Measurements from ENCODE around the gene HPCAL4.

The HPCAL4 gene

DNA sequence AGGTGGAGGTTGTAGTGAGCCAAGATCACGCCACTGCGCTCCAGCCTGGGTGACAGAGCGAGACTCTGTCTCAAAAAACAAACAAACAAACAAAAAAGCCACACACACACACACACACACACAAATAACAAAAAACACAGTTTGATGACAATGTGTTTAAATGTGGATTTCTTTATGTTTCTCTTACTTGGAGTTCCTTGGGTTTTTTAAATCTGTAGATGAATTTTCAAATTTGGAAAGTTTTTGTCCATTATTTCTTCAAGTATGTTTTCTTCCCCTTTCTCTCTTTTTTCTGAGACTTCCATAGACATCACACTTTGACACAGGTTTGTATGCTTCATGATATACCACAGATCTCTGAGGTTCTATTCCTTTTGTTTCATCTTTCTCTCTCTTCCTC, 35.4 kb upstream of the HPCAL4 start:
- WGBS (ENCODE audit: insufficient coverage, insufficient read length) = no CpG with 5 or more reads among the region's 3 CpGs
- no peak overlapping the region for H3K4me3 ChIP-seq (ENCODE audit: low read length)
- H3K36me3 ChIP-seq (ENCODE audit: control insufficient read depth, insufficient read depth, low read length) = no peaks in the 10 kb centered on the region
- no peaks in the 10 kb centered on the region for H3K9me3 ChIP-seq (ENCODE audit: control insufficient read depth, insufficient read depth, low read length)
- no peak for DNase-seq (ENCODE audit: low read depth, low spot score)
- no peak overlapping the region for H3K27ac ChIP-seq (ENCODE audit: low read length)
- peaks cover 15% of the 10 kb centered on the region for H3K27me3 ChIP-seq (ENCODE audit: control insufficient read depth, insufficient read depth, low read length)
- H3K4me1 ChIP-seq (ENCODE audit: control insufficient read depth, insufficient read depth, low read length) = no peaks in the 10 kb centered on the region

DNA sequence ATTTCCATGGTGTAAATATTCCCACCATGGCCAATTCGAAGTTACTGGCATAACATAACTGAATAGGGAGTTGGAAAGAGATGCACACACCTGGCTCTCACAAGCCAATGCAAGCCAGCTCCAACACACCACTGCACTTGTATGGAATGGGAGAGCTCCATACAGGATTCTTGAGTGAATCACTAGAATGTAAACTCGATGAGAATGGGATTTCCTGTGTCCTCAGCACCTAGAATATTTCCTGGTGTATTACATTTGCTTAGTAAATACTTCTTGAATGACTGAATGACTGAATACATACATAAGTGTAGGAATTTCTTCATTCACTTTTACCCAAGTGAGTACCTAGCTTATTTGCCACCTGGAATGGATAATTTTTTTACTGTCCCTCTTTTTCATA, 31.3 kb upstream of the HPCAL4 start:
- no peak overlapping the region for H3K4me3 ChIP-seq (ENCODE audit: low read length)
- DNase-seq (ENCODE audit: low read depth, low spot score) = no peak
- no peaks in the 10 kb centered on the region for H3K36me3 ChIP-seq (ENCODE audit: control insufficient read depth, insufficient read depth, low read length)
- no peaks in the 10 kb centered on the region for H3K9me3 ChIP-seq (ENCODE audit: control insufficient read depth, insufficient read depth, low read length)
- H3K27me3 ChIP-seq (ENCODE audit: control insufficient read depth, insufficient read depth, low read length) = peaks cover 19% of the 10 kb centered on the region; the same call in 1 of the 2 replicates
- H3K27ac ChIP-seq (ENCODE audit: low read length) = no peak overlapping the region
- no CpG with 5 or more reads among the region's 2 CpGs for WGBS (ENCODE audit: insufficient coverage, insufficient read length)
- H3K4me1 ChIP-seq (ENCODE audit: control insufficient read depth, insufficient read depth, low read length) = no peaks in the 10 kb centered on the region

DNA sequence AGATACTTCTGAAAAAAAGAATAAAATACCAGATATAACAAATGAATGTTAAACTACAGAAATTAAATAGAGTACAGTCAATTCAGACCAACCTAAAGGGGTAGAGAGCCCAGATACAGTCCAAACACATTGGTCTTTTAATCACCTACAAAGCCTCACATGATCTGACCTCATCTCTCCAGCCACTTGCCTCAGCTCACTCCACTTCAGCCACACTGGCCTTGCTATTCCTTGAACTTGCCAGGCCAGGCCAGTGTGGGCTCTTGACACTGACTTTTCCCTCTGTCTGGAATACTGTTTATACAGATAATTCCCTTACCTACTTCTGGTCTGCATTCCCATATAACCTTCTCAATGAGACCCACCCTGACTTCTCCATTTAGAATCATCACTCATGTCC, 30.4 kb upstream of the HPCAL4 start:
- H3K9me3 ChIP-seq (ENCODE audit: control insufficient read depth, insufficient read depth, low read length) = no peaks in the 10 kb centered on the region
- no peak for DNase-seq (ENCODE audit: low read depth, low spot score)

DNA sequence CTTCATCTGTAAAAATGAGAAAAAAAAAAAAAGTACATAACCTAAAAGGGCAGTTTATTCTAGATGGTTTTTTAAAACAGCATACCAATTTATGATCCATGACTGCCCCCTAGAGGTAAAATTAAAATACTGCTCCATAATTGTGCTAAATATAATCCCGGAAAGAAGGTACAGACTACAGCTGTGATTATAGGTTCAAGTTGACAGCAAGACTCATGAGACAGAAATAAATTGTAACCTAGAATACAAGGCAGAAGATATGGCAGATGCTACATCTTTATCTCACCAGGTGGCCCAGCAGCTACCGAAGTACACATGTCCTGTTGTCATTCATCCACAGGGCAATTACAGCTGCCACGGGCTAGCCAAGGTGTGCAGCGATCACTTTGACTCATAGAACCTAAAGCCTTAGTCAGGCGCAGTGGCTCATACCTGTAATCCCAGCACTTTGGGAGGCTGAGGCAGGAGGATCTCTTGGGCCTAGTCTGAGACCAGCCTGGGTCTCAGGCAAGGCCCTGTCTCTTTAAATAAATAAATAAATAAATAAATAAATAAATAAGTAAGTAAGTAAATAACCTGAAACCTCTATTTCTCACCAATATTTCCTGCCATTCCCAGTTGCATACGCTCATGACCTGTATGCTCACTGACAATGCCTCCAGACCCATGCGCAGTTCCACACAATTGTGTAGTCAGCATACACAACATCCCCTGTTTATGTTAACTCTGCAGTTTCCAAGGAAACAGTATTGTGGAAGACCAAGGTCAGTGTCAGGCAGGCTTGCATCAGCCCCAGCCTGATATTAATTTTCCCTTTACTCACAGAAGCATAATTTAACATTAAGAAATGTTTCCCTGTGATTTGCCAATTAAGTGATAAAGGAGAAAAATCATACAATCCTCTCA, 29.1 kb upstream of the HPCAL4 start:
- DNase-seq (ENCODE audit: low read depth, low spot score) = no peak
- Histone ChIP-seq H3K9me3 (ENCODE audit: control insufficient read depth, insufficient read depth, low read length) (no peaks in the 10 kb centered on the region), H3K36me3 (ENCODE audit: control insufficient read depth, insufficient read depth, low read length) (no peaks in the 10 kb centered on the region), H3K4me3 (ENCODE audit: low read length) (no peak overlapping the region), H3K4me1 (ENCODE audit: control insufficient read depth, insufficient read depth, low read length) (no peaks in the 10 kb centered on the region), H3K27me3 (ENCODE audit: control insufficient read depth, insufficient read depth, low read length) (peaks cover 30% of the 10 kb centered on the region), H3K27ac (ENCODE audit: low read length) (no peak overlapping the region)
- no CpG with 5 or more reads among the region's 7 CpGs for WGBS (ENCODE audit: insufficient coverage, insufficient read length)

More for the DNA sequence above, 30.4 kb upstream of the HPCAL4 start:
- H3K27ac ChIP-seq (ENCODE audit: low read length) = no peak overlapping the region
- H3K36me3 ChIP-seq (ENCODE audit: control insufficient read depth, insufficient read depth, low read length) = no peaks in the 10 kb centered on the region
- no peak overlapping the region for H3K4me3 ChIP-seq (ENCODE audit: low read length)
- H3K4me1 ChIP-seq (ENCODE audit: control insufficient read depth, insufficient read depth, low read length) = no peaks in the 10 kb centered on the region
- H3K27me3 ChIP-seq (ENCODE audit: control insufficient read depth, insufficient read depth, low read length) = peaks cover 26% of the 10 kb centered on the region

DNA sequence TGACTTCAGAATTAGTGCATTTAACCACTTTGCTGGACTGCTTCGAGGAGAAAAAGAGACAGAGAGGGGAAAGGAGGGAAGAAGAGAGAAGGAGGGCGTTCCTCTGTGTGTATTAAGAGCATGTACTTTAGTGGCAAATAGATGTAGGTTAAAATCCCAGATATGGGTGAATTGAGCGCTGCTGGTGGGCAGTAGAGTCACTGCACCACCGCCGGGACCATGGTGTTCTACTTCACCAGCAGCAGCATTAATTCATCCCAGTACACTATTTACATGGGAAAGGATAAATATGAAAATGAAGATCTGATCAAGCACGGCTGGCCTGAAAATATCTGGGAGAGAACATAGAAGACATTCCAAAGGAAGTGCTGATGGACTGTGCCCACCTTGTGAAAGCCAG, 26.6 kb upstream of the HPCAL4 start:
- no peak for DNase-seq (ENCODE audit: low read depth, low spot score)
- H3K36me3 ChIP-seq (ENCODE audit: control insufficient read depth, insufficient read depth, low read length) = no peaks in the 10 kb centered on the region
- no CpG with 5 or more reads among the region's 6 CpGs for WGBS (ENCODE audit: insufficient coverage, insufficient read length)
- no peaks in the 10 kb centered on the region for H3K4me1 ChIP-seq (ENCODE audit: control insufficient read depth, insufficient read depth, low read length)
- H3K27me3 ChIP-seq (ENCODE audit: control insufficient read depth, insufficient read depth, low read length) = peaks cover 47% of the 10 kb centered on the region
- no peak overlapping the region for H3K4me3 ChIP-seq (ENCODE audit: low read length)
- H3K9me3 ChIP-seq (ENCODE audit: control insufficient read depth, insufficient read depth, low read length) = peaks cover 1% of the 10 kb centered on the region
- no peak overlapping the region for H3K27ac ChIP-seq (ENCODE audit: low read length)

DNA sequence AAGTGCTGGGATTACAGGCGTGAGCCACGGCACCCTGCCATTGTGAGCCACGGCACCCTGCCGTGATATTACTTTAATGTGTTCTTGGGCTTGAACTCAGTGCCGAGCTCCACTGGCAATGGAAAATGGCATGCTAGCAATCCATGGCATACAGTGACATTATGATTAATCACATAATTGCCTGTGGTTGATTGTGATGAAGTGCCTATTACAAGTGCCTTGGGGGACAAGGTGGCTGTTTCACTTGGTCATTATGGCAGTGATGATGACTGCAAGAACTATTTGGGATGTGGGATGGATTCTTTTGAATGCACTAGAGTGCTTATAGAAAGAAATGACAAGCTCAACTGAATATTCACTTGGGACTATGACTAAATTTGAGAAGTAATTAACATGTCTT, 22.3 kb upstream of the HPCAL4 start:
- no CpG with 5 or more reads among the region's 5 CpGs for WGBS (ENCODE audit: insufficient coverage, insufficient read length)
- H3K4me1 ChIP-seq (ENCODE audit: control insufficient read depth, insufficient read depth, low read length) = no peaks in the 10 kb centered on the region
- peaks cover 77% of the 10 kb centered on the region for H3K27me3 ChIP-seq (ENCODE audit: control insufficient read depth, insufficient read depth, low read length)
- H3K9me3 ChIP-seq (ENCODE audit: control insufficient read depth, insufficient read depth, low read length) = peaks cover 1% of the 10 kb centered on the region
- H3K4me3 ChIP-seq (ENCODE audit: low read length) = no peak overlapping the region
- H3K36me3 ChIP-seq (ENCODE audit: control insufficient read depth, insufficient read depth, low read length) = no peaks in the 10 kb centered on the region
- H3K27ac ChIP-seq (ENCODE audit: low read length) = no peak overlapping the region
- no peak for DNase-seq (ENCODE audit: low read depth, low spot score)

DNA sequence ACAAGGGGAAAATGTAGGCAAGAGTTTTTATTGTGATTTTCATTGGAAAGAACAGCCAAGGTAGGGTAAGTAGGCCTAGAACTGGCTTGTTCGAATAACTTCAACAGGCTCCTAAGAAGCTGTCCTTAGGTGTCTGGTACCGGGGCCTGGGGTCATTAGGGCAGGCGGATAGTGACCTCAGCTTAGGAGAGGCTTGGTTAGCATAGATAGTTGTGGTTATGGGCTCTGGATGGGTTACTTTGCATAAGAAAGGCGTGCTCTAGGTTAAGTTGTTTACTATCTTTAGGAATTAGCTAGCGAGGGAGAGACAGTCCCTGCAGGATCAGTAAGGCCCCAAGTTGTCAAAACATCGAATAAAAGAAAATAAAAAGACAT, 20.7 kb upstream of the HPCAL4 start:
- DNase-seq (ENCODE audit: low read depth, low spot score) = no peak
- H3K4me3 ChIP-seq (ENCODE audit: low read length) = no peak overlapping the region
- H3K27me3 ChIP-seq (ENCODE audit: control insufficient read depth, insufficient read depth, low read length) = peaks cover 75% of the 10 kb centered on the region
- H3K4me1 ChIP-seq (ENCODE audit: control insufficient read depth, insufficient read depth, low read length) = no peaks in the 10 kb centered on the region
- no peaks in the 10 kb centered on the region for H3K36me3 ChIP-seq (ENCODE audit: control insufficient read depth, insufficient read depth, low read length)
- no peak overlapping the region for H3K27ac ChIP-seq (ENCODE audit: low read length)
- H3K9me3 ChIP-seq (ENCODE audit: control insufficient read depth, insufficient read depth, low read length) = peaks cover 1% of the 10 kb centered on the region
- WGBS (ENCODE audit: insufficient coverage, insufficient read length) = no CpG with 5 or more reads among the region's 6 CpGs

DNA sequence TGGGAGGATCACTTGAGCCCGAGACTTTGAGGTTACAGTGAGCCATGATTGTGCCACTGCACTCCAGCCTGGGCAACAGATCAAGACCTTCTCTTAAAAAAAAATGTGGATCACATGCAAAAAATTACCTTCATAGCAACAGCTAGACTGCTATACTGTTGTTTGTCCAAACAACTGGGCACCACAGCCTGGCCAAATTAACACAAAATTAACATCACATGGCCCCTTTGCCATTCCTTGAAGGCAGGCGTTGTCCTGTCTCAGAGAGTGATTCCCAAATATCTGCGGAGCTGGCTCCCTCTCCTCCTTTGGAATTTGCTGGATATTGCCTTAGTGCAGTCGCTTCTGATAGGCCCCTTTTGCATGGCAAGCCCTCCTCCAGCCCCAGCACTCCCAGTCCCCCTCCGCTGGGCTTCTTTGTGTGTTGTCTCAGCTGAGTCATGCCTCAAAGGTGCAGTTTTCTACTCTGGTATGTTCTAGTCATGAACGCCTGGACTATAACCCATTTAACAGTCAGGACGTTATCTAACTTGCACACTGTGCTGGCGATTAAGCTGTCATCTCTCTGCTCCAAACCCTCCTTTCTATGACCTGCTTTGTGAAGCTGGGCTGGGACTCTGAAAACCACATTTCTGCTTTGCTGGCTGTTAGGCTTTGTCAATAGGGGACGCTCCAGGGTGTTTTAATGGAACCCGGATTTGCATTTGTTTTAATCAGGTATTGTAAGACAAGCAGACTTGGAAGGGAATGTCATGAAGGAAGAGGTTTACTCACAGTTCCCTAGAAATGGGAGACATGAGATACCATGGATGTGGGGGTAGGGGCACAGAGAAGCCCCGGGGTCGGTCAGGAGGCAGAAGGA, 20.1 kb upstream of the HPCAL4 start:
- no peak overlapping the region for H3K4me3 ChIP-seq (ENCODE audit: low read length)
- no peaks in the 10 kb centered on the region for H3K36me3 ChIP-seq (ENCODE audit: control insufficient read depth, insufficient read depth, low read length)
- no peak for DNase-seq (ENCODE audit: low read depth, low spot score)
- no CpG with 5 or more reads among the region's 12 CpGs for WGBS (ENCODE audit: insufficient coverage, insufficient read length)
- H3K27me3 ChIP-seq (ENCODE audit: control insufficient read depth, insufficient read depth, low read length) = peaks cover 77% of the 10 kb centered on the region
- no peaks in the 10 kb centered on the region for H3K4me1 ChIP-seq (ENCODE audit: control insufficient read depth, insufficient read depth, low read length)
- H3K27ac ChIP-seq (ENCODE audit: low read length) = no peak overlapping the region
- H3K9me3 ChIP-seq (ENCODE audit: control insufficient read depth, insufficient read depth, low read length) = peaks cover 1% of the 10 kb centered on the region

DNA sequence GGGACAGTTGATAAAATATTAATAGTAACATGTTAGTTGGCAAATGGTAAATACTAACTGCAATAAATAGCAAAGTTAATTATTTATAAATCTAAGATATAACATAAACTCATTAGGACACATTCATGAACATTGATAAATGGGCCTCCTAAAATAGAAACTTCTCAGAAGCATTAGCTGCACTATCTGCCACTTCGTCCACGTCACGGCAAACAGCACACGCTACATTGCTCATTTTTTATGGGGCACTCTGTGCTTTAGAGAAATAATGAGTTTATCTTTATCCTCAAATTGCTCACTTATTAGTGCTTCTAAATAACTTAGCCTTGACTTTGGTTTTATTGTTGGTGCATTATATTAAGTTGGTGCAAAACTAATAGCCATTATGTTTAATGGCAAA, 16.3 kb upstream of the HPCAL4 start:
- Histone ChIP-seq H3K36me3 (ENCODE audit: control insufficient read depth, insufficient read depth, low read length) (no peaks in the 10 kb centered on the region), H3K27me3 (ENCODE audit: control insufficient read depth, insufficient read depth, low read length) (peaks cover 56% of the 10 kb centered on the region), H3K4me1 (ENCODE audit: control insufficient read depth, insufficient read depth, low read length) (no peaks in the 10 kb centered on the region), H3K27ac (ENCODE audit: low read length) (no peak overlapping the region), H3K4me3 (ENCODE audit: low read length) (no peak overlapping the region), H3K9me3 (ENCODE audit: control insufficient read depth, insufficient read depth, low read length) (no peaks in the 10 kb centered on the region)
- WGBS (ENCODE audit: insufficient coverage, insufficient read length) = no CpG with 5 or more reads among the region's 4 CpGs
- no peak for DNase-seq (ENCODE audit: low read depth, low spot score)

DNA sequence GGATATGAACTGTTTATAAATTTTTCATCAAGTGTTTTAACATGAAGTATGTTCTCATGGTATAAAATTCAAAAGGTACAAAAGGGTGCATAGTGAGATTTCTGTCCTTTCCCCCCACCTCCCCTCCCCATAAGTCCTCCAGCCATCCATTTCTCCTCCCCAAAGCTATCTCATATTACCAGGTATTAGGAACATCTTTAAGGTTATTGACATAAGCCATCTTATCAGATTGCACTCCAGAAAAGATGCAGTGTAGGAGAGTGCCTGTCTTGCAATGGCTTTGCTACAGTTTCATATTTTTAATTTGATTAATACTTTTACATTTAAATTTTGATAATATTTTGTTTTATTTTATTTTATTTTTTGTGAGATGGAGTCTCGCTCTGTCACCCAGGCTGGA, 13.5 kb upstream of the HPCAL4 start:
- no peak overlapping the region for H3K4me3 ChIP-seq (ENCODE audit: low read length)
- DNase-seq (ENCODE audit: low read depth, low spot score) = no peak
- H3K27ac ChIP-seq (ENCODE audit: low read length) = no peak overlapping the region
- peaks cover 4% of the 10 kb centered on the region for H3K4me1 ChIP-seq (ENCODE audit: control insufficient read depth, insufficient read depth, low read length)
- WGBS (ENCODE audit: insufficient coverage, insufficient read length) = no CpG with 5 or more reads among the region's 1 CpG
- H3K27me3 ChIP-seq (ENCODE audit: control insufficient read depth, insufficient read depth, low read length) = peaks cover 37% of the 10 kb centered on the region
- no peaks in the 10 kb centered on the region for H3K36me3 ChIP-seq (ENCODE audit: control insufficient read depth, insufficient read depth, low read length)
- H3K9me3 ChIP-seq (ENCODE audit: control insufficient read depth, insufficient read depth, low read length) = no peaks in the 10 kb centered on the region

Data from iPS DF 6.9 (cell line).